K562 (cell line): ENCODE measurements around the gene KIF3B. TPM values are rescaled to one million over a fixed set of nuclear protein-coding genes. Genes with fewer than 3 reads are reported as not detected.

Experiments used
- ATAC-seq: fragments of 200-7000 bp; cut with Tn5 transposase; 3 replicates; pipeline ENCODE4 v1.9.1; 2020; ENCODE audit warnings: moderate library complexity
- BruUV-seq: library from RNA; stranded (reverse); fragments of 400-500 nt; replicated peaks from 2 replicates; lab custom pipeline; 2021; lab: Mats Ljungman, UMichigan
- CTCF ChIA-PET: fragments of 300-600 bp; formaldehyde crosslinking; extraction: SDS; loops from one replicate; lab custom pipeline; 2021; ENCODE audit warnings: low intra/inter-chr PET ratio; lab: Yijun Ruan, JAX
- POLR2A ChIA-PET: fragments of 300-600, 350-650 bp; sonication (Branson Sonifier 250); formaldehyde crosslinking; extraction: SDS; loops from one replicate; lab custom pipeline; 2021; ENCODE audit warnings: antibody characterized with exemption, inconsistent platforms; lab: Yijun Ruan, JAX
- DNase-seq, 4 experiments: peaks; one replicate each; pipeline versions ENCODE4 v3.0.0 to v3.0.0-alpha.2; 2011 to 2018; ENCODE audit warnings: low spot score in 3 of 4, mixed read lengths in 3 of 4; ENCODE audit errors: extremely low read depth in 1 of 4
- FAIRE-seq: peaks from 2 replicates; lab custom pipeline; 2011; peaks lifted over from hg19 to GRCh38; lab: Jason Lieb, UNC
- H2AFZ ChIP-seq: 2 replicates; pipeline ENCODE4 v1.6.0; 2011; ENCODE audit warnings: low read depth, low read length, control low read depth, inconsistent platforms
- H3K27ac ChIP-seq: fragments of 200-600 bp; 3 replicates; pipeline ENCODE4 v1.8.0; 2011; ENCODE audit warnings: low read depth, mild to moderate bottlenecking, control low read depth, inconsistent platforms, low read length, moderate library complexity, mixed read lengths; ENCODE audit errors: extremely low read depth
- H3K27me3 ChIP-seq, 2 experiments: fragments of 300-600 bp in 1 of 2; 2 replicates in 1 of 2; 3 replicates in 1 of 2; pipeline versions ENCODE4 v1.6.0 to v1.8.0; 2011; ENCODE audit warnings: inconsistent platforms in 2 of 2, low read length in 2 of 2, mild to moderate bottlenecking in 1 of 2, mixed read lengths in 1 of 2, moderate library complexity in 1 of 2; ENCODE audit not compliant: control insufficient read depth in 2 of 2, insufficient read depth in 2 of 2
- H3K36me3 ChIP-seq: fragments of 300-600 bp; 3 replicates; pipeline ENCODE4 v1.8.0; 2011; ENCODE audit warnings: mild to moderate bottlenecking, low read length, inconsistent platforms; ENCODE audit not compliant: control insufficient read depth, insufficient read depth
- H3K4me1 ChIP-seq, 2 experiments: fragments of 200-600 bp in 1 of 2; replicated peaks in 1 of 2; 2 replicates in 1 of 2; 3 replicates in 1 of 2; pipeline versions ENCODE4 v1.5.1 to v1.8.0; 2011; ENCODE audit warnings: inconsistent platforms in 2 of 2, low read length in 2 of 2, mild to moderate bottlenecking in 1 of 2, mixed read lengths in 1 of 2, moderate library complexity in 1 of 2; ENCODE audit not compliant: control insufficient read depth in 2 of 2, insufficient read depth in 2 of 2
- H3K4me2 ChIP-seq: 2 replicates; pipeline ENCODE4 v1.6.1; 2011; ENCODE audit warnings: low read length, control low read depth, inconsistent platforms, mixed read lengths; ENCODE audit not compliant: insufficient read depth
- H3K4me3 ChIP-seq: fragments of 200-600 bp; sonication (generic), shearing (Covaris generic); 2 replicates; pipeline ENCODE4 v1.5.1; 2016; ENCODE audit warnings: control low read depth, inconsistent platforms
- H3K79me2 ChIP-seq: fragments of 200-600 bp; 3 replicates; pipeline ENCODE4 v1.8.0; 2011; ENCODE audit warnings: low read length, inconsistent platforms; ENCODE audit not compliant: control insufficient read depth, insufficient read depth
- H3K9ac ChIP-seq, 2 experiments: 2 replicates each; pipeline versions ENCODE4 v1.6.0 to v1.6.1; 2011; ENCODE audit warnings: low read depth in 2 of 2, low read length in 2 of 2, control low read depth in 1 of 2, inconsistent platforms in 1 of 2, mild to moderate bottlenecking in 1 of 2, mixed read lengths in 1 of 2; ENCODE audit not compliant: insufficient read depth in 1 of 2
- H3K9me1 ChIP-seq: one replicate; pipeline ENCODE4 v1.6.0; 2011; ENCODE audit warnings: inconsistent platforms, mild to moderate bottlenecking, low read length, moderate library complexity; ENCODE audit not compliant: control insufficient read depth, insufficient read depth
- H3K9me3 ChIP-seq: replicated peaks from 2 replicates; pipeline ENCODE4 v1.5.1; 2011; ENCODE audit warnings: low read depth, low read length, inconsistent platforms; ENCODE audit not compliant: control insufficient read depth, insufficient read depth
- H4K20me1 ChIP-seq: replicated peaks from 2 replicates; pipeline ENCODE4 v1.6.1; 2011; ENCODE audit warnings: low read length, inconsistent platforms, mixed read lengths; ENCODE audit not compliant: control insufficient read depth, insufficient read depth
- FOXJ3 ChIP-seq: sonication (generic); formaldehyde crosslinking; IDR thresholded peaks from 2 replicates; pipeline ENCODE4 v1.4.0; 2020; ENCODE audit warnings: mild to moderate bottlenecking, missing genetic modification reagents
- TCF15 ChIP-seq: fragments of 250-450 bp; sonication (Bioruptor Pico); IDR thresholded peaks from 2 replicates; pipeline ENCODE4 v1.8.0; 2022; ENCODE audit warnings: moderate library complexity, mild to moderate bottlenecking, inconsistent platforms
- ZNF609 ChIP-seq: sonication (generic); formaldehyde crosslinking; IDR thresholded peaks from 2 replicates; pipeline ENCODE4 v1.8.1; 2023; ENCODE audit warnings: missing genetic modification reagents, mild to moderate bottlenecking, borderline replicate concordance
- ZNF785 ChIP-seq: fragments of 250-450 bp; sonication (Bioruptor Pico); IDR thresholded peaks from 2 replicates; pipeline ENCODE4 v1.4.0; 2020; ENCODE audit warnings: mild to moderate bottlenecking
- WGBS: fragments of 100-300 bp; shearing (Covaris generic); methylation state at CpG from one replicate; pipeline ENCODE4 v1.1.6; 2016; ENCODE audit warnings: low coverage, mixed read lengths; ENCODE audit not compliant: insufficient coverage; ENCODE audit errors: missing lambda C conversion rate; 5-methylcytosine and 5-hydroxymethylcytosine counted together
- in situ Hi-C: fragments of 300-500 bp; cut with MboI; formaldehyde crosslinking; loops from 4 replicates; pipeline ENCODE4 v1.15.0; 2018; ENCODE audit warnings: inconsistent platforms, mixed read lengths
- intact Hi-C: fragments of 100-400 bp; cut with micrococcal nuclease; formaldehyde crosslinking; loops from 2 replicates; pipeline ENCODE4 v1.14.2; 2022
- polyA plus RNA-seq, 8 experiments: library from polyadenylated mRNA; depleted of rRNA in 4 of 8; stranded (reverse) in 5 of 8; unstranded in 3 of 8; fragments of >200 nt; fragmentation: Nextera tagmentation in 2 of 8; fragmentation: Illumina TruSeq in 1 of 8; extraction: Ambion mirVana in 2 of 8; extraction: Trizol in 1 of 8; gene quantifications; 2 replicates each; pipeline versions ENCODE4 v1.2.1 to v1.2.3, GENCODE V29; 2011 to 2014; ENCODE audit warnings: inconsistent platforms in 1 of 8, missing spikeins in 1 of 8
- total RNA-seq, 7 experiments: library from RNA; depleted of rRNA in 6 of 7; stranded (reverse); fragments of >200 nt in 6 of 7; fragmentation: Illumina TruSeq in 2 of 7; extraction: Trizol in 2 of 7; gene quantifications; 2 replicates each; pipeline versions ENCODE4 v1.2.1 to v1.2.3, GENCODE V29; 2011 to 2021; ENCODE audit warnings: low replicate concordance in 1 of 7

KIF3B gene
- total and polyA plus RNA-seq, 9 of the 15 experiments (the other 6 are each of a cell fraction or from before 2014, with no cell fraction given) = 2.9 to 12.3 (median 8.6) TPM

GRCh38 chr20:32314768-32315167 lies 37.3 kb downstream of the KIF3B start:
- Histone ChIP-seq H3K79me2 (no peaks in the 10 kb centered on the region), H4K20me1 (no peaks in the 10 kb centered on the region), H3K27ac (no peak overlapping the region), H3K9me3 (no peaks in the 10 kb centered on the region), H3K27me3 (no peaks in the 10 kb centered on the region), H3K4me3 (no peak overlapping the region), H3K36me3 (peaks cover 26% of the 10 kb centered on the region), H3K4me1 (peaks cover 0 to 4% of the 10 kb centered on the region in 2 experiments; a peak in 2 of 5 replicates), H3K9me1 (no peaks in the 10 kb centered on the region), H3K9ac (no peak overlapping the region), H2AFZ (no peak overlapping the region), H3K4me2 (no peak overlapping the region)
- no peak for ATAC-seq
- FAIRE-seq = no peak
- no peak for TF ChIP-seq FOXJ3
- no peak for TF ChIP-seq TCF15 (CRISPR knock-in tag)
- no peak for TF ChIP-seq ZNF785
- TF ChIP-seq ZNF609 (CRISPR knock-in tag) = no peak
- WGBS = 43% methylated on average over 1 of the region's 1 CpG
- ChIA-PET POLR2A (no interaction called here), CTCF (no interaction called here)
- DNase-seq = no peak
- intact Hi-C loops (no loop called here), in situ Hi-C loops (no loop called here)
- BruUV-seq = no TSS peak
